ENCODE data around the gene PTPRCAP. TPM values are rescaled to one million over a fixed set of nuclear protein-coding genes. Genes with fewer than 3 reads are reported as not detected.
"Not testable (repeated sequence)": the region's sequence is repeated elsewhere in the genome, so short reads cannot be mapped to it uniquely, and the experiment has no call there.

Gene PTPRCAP
- total and polyA plus RNA-seq, 2 donors (not counting 1 experiment from before 2014, with no cell fraction given): 266 to 565 TPM

GRCh38 chr11:67428052-67429001 is 9.2 kb downstream of the PTPRCAP start, which contains the start of gene RPS6KB2:
RPS6KB2 (plus strand) TSS chr11:67428494; CDS start chr11:67428546, 52 bp downstream.
- Histone ChIP-seq H3K27me3 (replicated peaks in 1 of 4; ENCODE audit: control extremely low read depth in 1 of 4, control insufficient read depth in 3 of 4, insufficient read depth in 4 of 4, low read length in 3 of 4) (no peaks in the 10 kb centered on the region), H2AFZ (ENCODE audit: insufficient read depth, low read depth, low read length, poor library complexity, severe bottlenecking) (peak within 1 kb of the TSS; percentile 90), H3K27ac (ENCODE audit: low read length in 2 of 2) (peak within 1 kb of the TSS; percentile 70 to 92), H3K4me3 (ENCODE audit: control extremely low read depth in 1 of 5, extremely low read depth in 1 of 5, insufficient read depth in 1 of 5, low read depth in 2 of 5, low read length in 4 of 5) (peak within 1 kb of the TSS; percentile 82 to 95 (median 91)), H3K9me3 (ENCODE audit: control extremely low read depth in 1 of 3, control insufficient read depth in 2 of 3, insufficient read depth in 1 of 3, low read length in 2 of 3) (no peaks in the 10 kb centered on the region), H3K4me1 (ENCODE audit: control insufficient read depth in 2 of 2, insufficient read depth in 2 of 2, low read length in 2 of 2) (peaks cover 14 to 47% of the 10 kb centered on the region in 2 donors), H4K20me1 (ENCODE audit: control insufficient read depth, insufficient read depth, low read length, poor library complexity, severe bottlenecking) (peaks cover 48% of the 10 kb centered on the region), H3K4me2 (replicated peaks; ENCODE audit: low read depth, low read length, poor library complexity, severe bottlenecking) (peak within 1 kb of the TSS; percentile 92), H3K36me3 (replicated peaks in 1 of 2; ENCODE audit: control extremely low read depth in 1 of 2, control insufficient read depth in 1 of 2, extremely low read depth in 1 of 2, insufficient read depth in 2 of 2, low read length in 1 of 2) (peaks cover 0 to 26% of the 10 kb centered on the region in 2 experiments), H3K79me2 (ENCODE audit: control insufficient read depth, insufficient read depth, low read length) (peaks cover 55% of the 10 kb centered on the region), H3K9ac (ENCODE audit: low read length) (peak within 1 kb of the TSS; percentile 89)
- Mint-ChIP-seq H3K27ac (peak within 1 kb of the TSS; percentile 96), H3K27me3 (no peaks in the 10 kb centered on the region), H3K4me1 (peaks cover 42% of the 10 kb centered on the region), H3K9me3 (ENCODE audit: insufficient read depth) (no peaks in the 10 kb centered on the region), H3K4me3 (peak within 1 kb of the TSS; percentile 99)
- ATAC-seq (ENCODE audit: low read depth): peak; percentile 86
- ChIA-PET POLR2A (interaction anchor here (0.6 to 8.3 kb wide), 17 partner anchors 9 to 188 kb away, joined by 3 to 72 read pairs (median 4); partner anchors contain the start of genes POLD4, PPP1CA, PTPRCAP and RAD9A), CTCF (interaction anchor here (0.5 to 4.4 kb wide), 13 partner anchors 8 to 108 kb away, joined by 3 to 17 read pairs (median 3); partner anchors contain the start of genes AIP, PPP1CA, PTPRCAP and TBC1D10C)
- peak; percentile 98 for DNase-seq
- 0% methylated on average over 60 of the region's 68 CpGs for WGBS (ENCODE audit: insufficient coverage)
- no peak for TF ChIP-seq EZH2 (IDR thresholded peaks at IDR 0.05; ENCODE audit: borderline replicate concordance, insufficient read depth, low read depth, low read length, poor library complexity, severe bottlenecking)
- TF ChIP-seq CTCF (IDR thresholded peaks at IDR 0.05): no peak
- intact Hi-C loops (cut with micrococcal nuclease): loop anchor here (1.0 kb wide), 7 partner anchors 8 to 54 kb away; partner anchors contain the start of genes RAD9A and TMEM134

- H3K4me3 Mint-ChIP-seq: peak overlapping the region; percentile 99
- H3K27ac ChIP-seq (ENCODE audit: low read length in 2 of 2): peak overlapping the region; percentile 42 to 92
- H2AFZ ChIP-seq (ENCODE audit: insufficient read depth, low read depth, low read length, poor library complexity, severe bottlenecking): peak overlapping the region; percentile 90
- H3K9me3 ChIP-seq (ENCODE audit: control extremely low read depth in 1 of 3, control insufficient read depth in 2 of 3, insufficient read depth in 1 of 3, low read length in 2 of 3); intact Hi-C loops (cut with micrococcal nuclease); H3K27me3 Mint-ChIP-seq; H3K9me3 Mint-ChIP-seq (ENCODE audit: insufficient read depth); H3K27me3 ChIP-seq (replicated peaks in 1 of 4; ENCODE audit: control extremely low read depth in 1 of 4, control insufficient read depth in 3 of 4, insufficient read depth in 4 of 4, low read length in 3 of 4); DNase-seq; ATAC-seq (ENCODE audit: low read depth): not testable (repeated sequence)
- peaks cover 39% of the 10 kb centered on the region for H4K20me1 ChIP-seq (ENCODE audit: control insufficient read depth, insufficient read depth, low read length, poor library complexity, severe bottlenecking)
- CTCF ChIA-PET: interaction anchor here (1.1 to 2.2 kb wide), 7 partner anchors 7 to 82 kb away, joined by 3 to 10 read pairs (median 5); partner anchors contain the start of genes PPP1CA, PTPRCAP and TBC1D10C
- 87% methylated on average over 19 of the region's 19 CpGs for WGBS (ENCODE audit: insufficient coverage)
- peak overlapping the region; percentile 92 for H3K4me2 ChIP-seq (replicated peaks; ENCODE audit: low read depth, low read length, poor library complexity, severe bottlenecking)
- POLR2A ChIA-PET: interaction anchor here (0.6 to 8.3 kb wide), 8 partner anchors 9 to 1842 kb away, joined by 4 to 72 read pairs (median 14); partner anchors contain the start of genes PPP1CA, PTPRCAP and TBC1D10C
- peak overlapping the region; percentile 89 for H3K9ac ChIP-seq (ENCODE audit: low read length)
- peak overlapping the region; percentile 82 to 95 (median 91) for H3K4me3 ChIP-seq (ENCODE audit: control extremely low read depth in 1 of 5, extremely low read depth in 1 of 5, insufficient read depth in 1 of 5, low read depth in 2 of 5, low read length in 4 of 5)
- H3K36me3 ChIP-seq (replicated peaks in 1 of 2; ENCODE audit: control extremely low read depth in 1 of 2, control insufficient read depth in 1 of 2, extremely low read depth in 1 of 2, insufficient read depth in 2 of 2, low read length in 1 of 2): peaks cover 0 to 17% of the 10 kb centered on the region in 2 experiments
- H3K27ac Mint-ChIP-seq: peak overlapping the region; percentile 96
- H3K4me1 ChIP-seq (ENCODE audit: control insufficient read depth in 2 of 2, insufficient read depth in 2 of 2, low read length in 2 of 2): peaks cover 13 to 37% of the 10 kb centered on the region in 2 donors
- H3K79me2 ChIP-seq (ENCODE audit: control insufficient read depth, insufficient read depth, low read length): peaks cover 55% of the 10 kb centered on the region
- H3K4me1 Mint-ChIP-seq: peaks cover 34% of the 10 kb centered on the region
These were observed 10.1 kb downstream of the PTPRCAP start for GRCh38 chr11:67427364-67427859.
